KOPT-K1 (cell line): ENCODE data around the gene ATE1.

ENCODE experiments used
- H3K27ac ChIP-seq: fragments of 200-600 bp; sonication (generic); 2 replicates; pipeline ENCODE4 v1.5.1; 2016; ENCODE audit warnings: antibody characterized with exemption, mild to moderate bottlenecking, low read depth, low read length; ENCODE audit not compliant: poor library complexity, severe bottlenecking
- H3K36me3 ChIP-seq: fragments of 200-600 bp; sonication (generic); 2 replicates; pipeline ENCODE4 v1.5.1; 2017; ENCODE audit warnings: antibody characterized with exemption, mild to moderate bottlenecking, low read length, moderate library complexity; ENCODE audit not compliant: insufficient read depth
- H3K9me3 ChIP-seq: fragments of 200-600 bp; sonication (generic); 2 replicates; pipeline ENCODE4 v1.5.1; 2017; ENCODE audit warnings: antibody characterized with exemption, low read length, mild to moderate bottlenecking; ENCODE audit not compliant: insufficient read depth, poor library complexity, severe bottlenecking

ATE1 gene

GRCh38 chr10:121813211-121813815, 114.5 kb downstream of the ATE1 start:
- no peaks in the 10 kb centered on the region for H3K9me3 ChIP-seq
- no peak overlapping the region for H3K27ac ChIP-seq
- H3K36me3 ChIP-seq = no peaks in the 10 kb centered on the region

- Histone ChIP-seq H3K27ac (no peak overlapping the region), H3K36me3 (no peaks in the 10 kb centered on the region), H3K9me3 (no peaks in the 10 kb centered on the region)
These were observed 115.8 kb downstream of the ATE1 start for GRCh38 chr10:121812031-121812430.

DNA sequence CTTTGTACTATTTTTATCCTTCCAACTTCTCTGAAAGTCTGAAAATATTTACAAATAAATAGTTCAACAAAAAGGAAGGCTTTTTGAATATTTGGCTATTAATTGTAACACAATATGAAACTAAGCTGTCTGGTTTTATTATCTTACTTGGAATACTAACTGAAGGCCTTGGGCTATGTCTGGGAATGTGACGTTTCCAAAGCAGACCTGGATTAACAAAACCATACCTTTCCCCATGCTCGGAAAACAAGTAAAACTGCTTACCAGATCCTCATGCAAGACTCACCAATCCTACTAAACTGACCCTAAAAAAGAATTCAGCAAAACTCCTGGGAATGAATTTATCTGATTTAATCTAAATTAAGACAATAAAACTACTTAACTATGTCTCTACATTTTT, 116.4 kb downstream of the ATE1 start:
- no peaks in the 10 kb centered on the region for H3K9me3 ChIP-seq
- H3K27ac ChIP-seq = no peak overlapping the region
- no peaks in the 10 kb centered on the region for H3K36me3 ChIP-seq

GRCh38 chr10:121808835-121809234, 119.0 kb downstream of the ATE1 start:
- H3K36me3 ChIP-seq = no peaks in the 10 kb centered on the region
- H3K27ac ChIP-seq = no peak overlapping the region
- no peaks in the 10 kb centered on the region for H3K9me3 ChIP-seq

GRCh38 chr10:121804460-121804859, 123.4 kb downstream of the ATE1 start:
- Histone ChIP-seq H3K27ac (no peak overlapping the region), H3K36me3 (no peaks in the 10 kb centered on the region), H3K9me3 (no peaks in the 10 kb centered on the region)

GRCh38 chr10:121803611-121804010, 124.2 kb downstream of the ATE1 start:
- Histone ChIP-seq H3K27ac (no peak overlapping the region), H3K9me3 (no peaks in the 10 kb centered on the region), H3K36me3 (no peaks in the 10 kb centered on the region)

DNA sequence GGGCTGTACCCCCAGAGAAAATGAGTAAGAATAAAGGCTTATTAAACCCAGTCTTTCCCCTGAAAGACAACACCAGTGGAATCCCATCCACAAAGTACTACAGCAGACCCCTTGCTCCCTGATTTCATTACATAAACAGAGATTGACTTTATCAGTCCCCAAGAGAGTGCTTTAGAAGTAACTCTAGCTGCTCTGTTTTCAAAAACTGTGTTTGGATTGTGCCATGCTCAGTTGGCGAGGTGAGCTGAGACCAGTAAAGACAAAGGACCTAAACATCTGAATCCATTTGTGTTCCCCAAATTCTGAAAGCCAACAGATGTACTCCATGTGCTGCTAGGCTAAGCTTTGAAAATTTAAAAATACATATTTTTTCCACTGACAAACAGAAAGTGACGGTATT, 127.0 kb downstream of the ATE1 start:
- Histone ChIP-seq H3K27ac (no peak overlapping the region), H3K36me3 (no peaks in the 10 kb centered on the region), H3K9me3 (no peaks in the 10 kb centered on the region)

- no peak overlapping the region for H3K27ac ChIP-seq
- H3K9me3 ChIP-seq = no peaks in the 10 kb centered on the region
- H3K36me3 ChIP-seq = no peaks in the 10 kb centered on the region
These were observed 127.7 kb downstream of the ATE1 start for GRCh38 chr10:121800146-121800545.

GRCh38 chr10:121797490-121797889, 130.3 kb downstream of the ATE1 start:
- H3K27ac ChIP-seq = no peak overlapping the region
- no peaks in the 10 kb centered on the region for H3K9me3 ChIP-seq
- H3K36me3 ChIP-seq = no peaks in the 10 kb centered on the region

DNA sequence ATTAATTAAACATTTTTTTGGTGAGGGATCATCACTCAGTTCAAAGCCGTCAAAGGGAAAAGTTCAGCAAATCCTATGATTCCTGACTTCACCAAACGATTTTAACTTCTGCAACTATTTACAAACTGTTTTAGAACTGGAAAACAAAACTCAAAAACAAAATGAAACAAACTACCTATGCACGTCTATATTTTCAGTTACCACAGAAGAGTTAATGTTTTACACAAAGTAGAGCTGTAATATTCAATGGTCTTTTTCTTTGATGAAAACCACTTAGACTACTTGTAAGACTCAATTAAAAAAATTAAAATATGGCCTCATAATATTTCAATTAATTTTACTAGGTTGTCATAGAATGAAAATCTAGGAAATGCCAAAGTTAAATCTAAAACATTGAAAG, 131.5 kb downstream of the ATE1 start:
- H3K27ac ChIP-seq = no peak overlapping the region
- no peaks in the 10 kb centered on the region for H3K9me3 ChIP-seq
- peaks cover 4% of the 10 kb centered on the region; the same call in 1 of the 2 replicates for H3K36me3 ChIP-seq

DNA sequence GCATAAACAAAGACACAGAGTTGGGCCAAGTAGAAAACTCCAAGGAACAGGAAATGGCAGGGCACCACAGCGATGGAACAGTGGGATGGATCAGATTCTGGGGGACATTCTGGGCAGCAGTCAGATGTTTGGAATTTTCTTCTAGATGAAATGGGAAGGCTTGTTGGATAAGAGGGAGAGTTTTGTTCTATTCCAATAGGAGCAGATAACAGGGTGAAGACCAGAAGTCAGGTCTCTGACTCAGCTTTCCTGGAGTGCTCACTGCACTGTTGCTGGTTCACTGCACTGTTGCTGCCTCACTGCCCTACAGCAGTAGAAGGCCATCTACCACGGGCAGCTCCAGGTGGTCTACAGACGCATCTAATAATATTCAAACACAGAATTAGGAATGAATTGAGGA, 135.6 kb downstream of the ATE1 start:
- Histone ChIP-seq H3K27ac (no peak overlapping the region), H3K36me3 (peaks cover 22% of the 10 kb centered on the region; the same call in 1 of the 2 replicates), H3K9me3 (no peaks in the 10 kb centered on the region)

DNA sequence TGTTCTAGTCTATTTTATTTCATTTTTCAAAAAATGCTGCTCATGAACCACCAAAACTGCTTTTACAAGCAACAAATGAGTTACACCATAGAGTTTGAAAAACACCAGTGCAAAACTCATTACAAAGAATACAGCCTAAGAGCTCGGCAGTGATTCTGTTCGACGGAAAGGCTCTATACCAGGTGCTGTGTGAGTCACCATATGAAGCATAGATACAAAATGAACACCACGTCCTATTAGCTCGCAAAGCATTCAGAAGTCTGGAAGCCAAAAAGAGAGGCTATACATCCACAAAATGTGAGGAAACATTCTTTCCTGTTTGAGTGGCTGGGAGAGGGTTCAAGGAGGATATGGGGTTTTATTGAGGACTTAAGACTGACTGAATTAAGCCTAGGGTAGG, 136.1 kb downstream of the ATE1 start:
- Histone ChIP-seq H3K27ac (no peak overlapping the region), H3K36me3 (peaks cover 22% of the 10 kb centered on the region; the same call in 1 of the 2 replicates), H3K9me3 (no peaks in the 10 kb centered on the region)

GRCh38 chr10:121788717-121789116, 139.1 kb downstream of the ATE1 start:
- Histone ChIP-seq H3K27ac (no peak overlapping the region), H3K36me3 (peaks cover 22% of the 10 kb centered on the region; the same call in 1 of the 2 replicates), H3K9me3 (no peaks in the 10 kb centered on the region)

- Histone ChIP-seq H3K36me3 (peaks cover 22% of the 10 kb centered on the region; the same call in 1 of the 2 replicates), H3K9me3 (no peaks in the 10 kb centered on the region)
These were observed 139.7 kb downstream of the ATE1 start for GRCh38 chr10:121788115-121788514.

GRCh38 chr10:121787169-121787568, 140.7 kb downstream of the ATE1 start:
- peaks cover 19% of the 10 kb centered on the region; the same call in 1 of the 2 replicates for H3K36me3 ChIP-seq
- no peak overlapping the region for H3K27ac ChIP-seq
- no peaks in the 10 kb centered on the region for H3K9me3 ChIP-seq

More at GRCh38 chr10:121788115-121788514, 139.7 kb downstream of the ATE1 start:
- H3K27ac ChIP-seq = no peak overlapping the region

GRCh38 chr10:121783782-121784372, 144.0 kb downstream of the ATE1 start:
- Histone ChIP-seq H3K36me3 (peaks cover 13% of the 10 kb centered on the region; the same call in 1 of the 2 replicates), H3K27ac (no peak overlapping the region), H3K9me3 (no peaks in the 10 kb centered on the region)
